Measurements from ENCODE around the gene PRG3. TPM values are rescaled to one million over a fixed set of nuclear protein-coding genes. Genes with fewer than 3 reads are reported as not detected.
"Not testable (repeated sequence)": the region's sequence is repeated elsewhere in the genome, so short reads cannot be mapped to it uniquely, and the experiment has no call there.

PRG3 gene
- total RNA-seq, 1 experiment from 2014 or later: not detected

DNA sequence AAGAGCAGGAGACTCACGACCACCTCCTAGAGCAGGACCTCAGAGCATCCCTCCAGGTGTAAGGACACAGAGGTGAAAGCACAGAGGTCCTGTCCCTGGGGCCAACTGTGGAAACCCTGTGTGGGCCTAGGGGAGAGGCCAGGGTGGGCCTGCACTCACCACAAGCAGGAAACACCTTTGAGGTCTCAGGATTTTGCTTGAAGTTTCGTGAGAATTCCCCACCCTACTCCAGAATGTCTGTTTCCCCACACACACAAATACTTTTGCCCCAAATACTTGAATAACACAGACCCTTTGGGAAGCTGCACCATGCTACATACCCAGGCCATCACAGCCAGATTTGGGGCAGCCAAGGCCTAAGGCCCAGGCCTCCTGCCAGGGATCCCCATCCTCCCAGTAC, 27.8 kb upstream of the PRG3 start:
- no peak for DNase-seq (ENCODE audit: low read depth)

DNA sequence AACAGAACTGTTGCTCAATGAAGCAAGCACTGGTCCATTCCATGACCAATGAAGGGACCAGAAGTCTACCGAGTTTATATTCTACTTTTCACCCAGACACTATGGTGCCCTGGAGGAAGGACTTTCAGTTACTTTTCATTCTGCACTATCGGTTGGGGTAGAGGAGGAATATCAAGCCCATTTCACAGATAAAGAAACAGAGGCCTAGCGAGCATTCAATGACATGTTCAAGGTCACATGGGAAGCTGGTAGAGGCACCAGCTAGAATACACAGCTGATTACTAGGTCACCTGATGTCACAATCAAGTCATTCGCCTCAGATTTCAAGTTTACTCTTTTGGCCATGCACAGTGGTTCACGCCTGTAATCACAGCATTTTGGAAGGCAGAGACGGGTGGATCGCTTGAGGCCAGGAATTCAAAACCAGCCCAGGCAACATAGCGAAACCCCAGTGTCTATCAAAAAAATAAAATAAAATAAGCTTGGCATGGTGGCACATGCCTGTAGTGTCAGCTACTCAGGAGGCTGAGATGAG, 27.1 kb upstream of the PRG3 start:
- no peak for DNase-seq (ENCODE audit: low read depth)

GRCh38 chr11:57407010-57407920, 26.3 kb upstream of the PRG3 start:
- no peak for DNase-seq (ENCODE audit: low read depth)

DNA sequence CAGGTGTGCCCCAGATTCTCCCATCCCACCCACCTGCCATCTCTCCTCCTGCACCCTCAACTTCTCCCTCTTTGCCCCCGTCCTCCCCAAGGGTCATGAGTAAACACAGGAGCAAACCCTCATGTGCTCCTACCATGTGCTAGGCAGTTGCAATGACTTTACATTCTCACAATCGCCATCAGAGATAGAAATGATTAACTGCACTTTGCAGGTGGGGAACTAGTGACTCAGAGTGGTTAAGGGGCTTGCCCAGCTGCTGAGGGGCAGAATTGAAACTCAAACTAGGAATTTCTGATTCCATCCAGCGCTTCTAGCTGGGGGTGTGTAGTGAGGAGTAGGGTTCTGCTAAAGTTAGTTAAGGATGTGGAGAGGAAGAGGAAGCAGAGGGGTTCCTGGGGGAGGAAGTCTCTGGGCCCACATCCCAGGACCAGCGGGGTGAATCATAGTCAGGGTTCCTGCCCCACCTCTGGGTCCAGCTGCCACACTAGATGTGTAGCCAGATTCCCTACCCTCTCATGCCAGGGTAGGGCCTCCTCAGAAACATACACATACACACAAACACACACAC, 25.5 kb upstream of the PRG3 start:
- peak; percentile 41 for DNase-seq (ENCODE audit: low read depth)

GRCh38 chr11:57405271-57405860, 24.4 kb upstream of the PRG3 start:
- DNase-seq (ENCODE audit: low read depth): no peak

GRCh38 chr11:57403802-57404147, 22.8 kb upstream of the PRG3 start:
- DNase-seq (ENCODE audit: low read depth): no peak

- not testable (repeated sequence) for DNase-seq (ENCODE audit: low read depth)
These were observed 22.3 kb upstream of the PRG3 start for GRCh38 chr11:57403003-57403801.

DNA sequence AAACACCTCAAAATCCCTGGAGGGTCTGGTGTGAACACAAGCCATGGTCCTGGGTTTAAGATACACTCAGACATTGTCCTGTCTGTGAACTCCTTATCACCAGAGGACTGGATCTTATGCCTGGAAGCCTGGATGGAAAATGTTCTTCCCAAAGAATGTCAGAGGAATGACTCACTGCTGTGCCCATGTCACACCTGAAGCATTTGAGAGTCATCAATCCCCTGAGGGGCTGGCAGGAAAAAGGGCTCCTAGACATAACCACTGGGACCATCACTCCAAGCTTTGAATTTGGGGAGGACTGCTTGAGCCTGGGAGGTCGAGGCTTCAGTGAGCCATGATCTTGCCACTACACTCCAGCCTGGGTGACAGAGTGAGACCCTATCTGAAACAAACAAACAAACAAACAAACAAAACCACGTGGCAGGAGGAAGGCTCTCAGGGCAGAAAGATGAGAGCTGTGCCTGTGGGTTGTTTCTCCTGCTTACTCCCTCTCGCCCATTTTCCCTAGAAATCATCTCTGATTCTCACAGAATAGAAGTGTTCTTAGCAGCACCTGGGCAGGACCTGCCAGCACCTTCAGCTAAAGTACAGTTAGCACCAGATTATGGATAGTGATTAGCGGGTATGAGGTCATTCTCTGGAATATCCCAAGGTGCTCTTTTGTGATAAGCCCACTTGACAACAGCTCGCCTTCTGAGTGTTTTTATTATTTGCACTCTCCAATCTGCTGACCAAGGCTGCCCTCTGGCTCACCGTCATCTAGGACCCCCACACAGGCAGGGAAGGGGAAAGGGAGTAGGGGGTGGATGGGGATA, 21.4 kb upstream of the PRG3 start:
- DNase-seq (ENCODE audit: low read depth): no peak

- no peak for DNase-seq (ENCODE audit: low read depth)
These were observed 19.1 kb upstream of the PRG3 start for GRCh38 chr11:57399972-57400578.

DNA sequence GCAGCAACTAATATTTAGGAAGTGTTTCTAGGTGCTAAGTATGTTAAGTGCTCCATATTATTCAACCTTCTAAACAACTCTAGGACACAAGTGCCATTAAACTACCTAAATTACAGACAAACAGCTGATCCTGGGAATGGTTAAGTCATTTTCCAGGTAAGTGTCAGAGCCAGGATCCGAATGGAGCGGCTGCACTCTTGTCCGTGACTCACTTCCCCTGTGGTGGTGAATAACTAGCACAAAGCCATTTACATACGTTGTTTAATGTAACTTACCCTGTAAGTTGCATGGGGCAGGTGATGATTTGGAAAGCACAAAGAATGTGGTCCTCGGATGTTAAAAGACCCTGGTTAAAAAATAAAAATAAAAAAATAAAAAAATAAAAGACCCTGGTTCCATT, 18.3 kb upstream of the PRG3 start:
- no peak for DNase-seq (ENCODE audit: low read depth)

GRCh38 chr11:57397394-57397990, 16.5 kb upstream of the PRG3 start:
- DNase-seq (ENCODE audit: low read depth): no peak

DNA sequence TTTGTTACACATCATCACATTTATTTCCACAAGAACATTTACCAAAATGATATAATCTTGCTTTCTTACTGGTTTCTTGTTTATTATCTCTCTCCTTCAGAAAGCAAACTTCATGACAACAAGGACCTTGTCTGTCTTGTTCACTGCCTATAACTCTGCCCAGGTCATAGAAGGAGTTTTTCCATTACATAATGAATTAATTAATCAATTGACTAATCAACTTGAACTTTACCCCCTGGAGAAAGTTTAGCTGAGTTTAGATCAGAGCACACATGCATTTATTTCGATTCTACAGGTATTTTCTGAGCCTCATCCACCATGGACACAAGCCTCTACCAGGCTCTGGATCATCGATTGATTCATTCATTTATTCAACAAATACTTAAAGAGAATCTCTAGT, 15.8 kb upstream of the PRG3 start:
- DNase-seq (ENCODE audit: low read depth): no peak

- no peak for DNase-seq (ENCODE audit: low read depth)
These were observed 15.1 kb upstream of the PRG3 start for GRCh38 chr11:57395905-57396623.

- no peak for DNase-seq (ENCODE audit: low read depth)
These were observed 13.4 kb upstream of the PRG3 start for GRCh38 chr11:57394203-57394965.

DNA sequence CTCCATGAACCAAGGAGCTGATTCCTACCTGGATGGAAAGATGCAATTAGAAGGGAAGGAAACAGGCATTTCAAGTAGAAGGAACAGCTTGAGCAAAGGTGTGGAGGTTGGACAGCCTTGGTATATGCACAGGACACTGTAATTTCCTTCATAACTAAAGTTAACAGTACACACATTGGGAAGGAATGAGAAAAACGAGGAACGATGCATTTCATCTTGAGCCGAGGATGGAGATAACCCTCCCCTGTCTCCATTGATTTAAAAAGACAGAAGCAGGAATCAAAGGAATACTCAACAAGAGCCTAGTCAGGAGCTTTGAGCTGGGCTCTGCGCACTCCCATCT, 11.8 kb upstream of the PRG3 start:
- DNase-seq (ENCODE audit: low read depth): no peak

- no peak for DNase-seq (ENCODE audit: low read depth)
These were observed 11.3 kb upstream of the PRG3 start for GRCh38 chr11:57392066-57392762.

- no peak for DNase-seq (ENCODE audit: low read depth)
These were observed 10.6 kb upstream of the PRG3 start for GRCh38 chr11:57391539-57391938.

GRCh38 chr11:57391111-57391510, 10.2 kb upstream of the PRG3 start:
- DNase-seq (ENCODE audit: low read depth): no peak
